Transverse colon (tissue), 4 donors: Measurements from ENCODE around the gene DIS3L2. TPM values are rescaled to one million over a fixed set of nuclear protein-coding genes. Genes with fewer than 3 reads are reported as not detected.

Experiments used
- DNase-seq: peaks from one replicate; pipeline ENCODE4 v3.0.0-alpha.2; 2019
- H3K27ac ChIP-seq, 4 donors: fragments of 200-600 bp; sonication (generic); 2 replicates each; pipeline ENCODE4 v1.5.1; 2016 to 2018; ENCODE audit warnings: inconsistent platforms in 4 of 4
- H3K27me3 ChIP-seq: fragments of 200-600 bp; sonication (generic); 2 replicates; pipeline ENCODE4 v1.5.1; 2017; ENCODE audit warnings: inconsistent platforms
- H3K36me3 ChIP-seq, 4 donors: fragments of 200-600 bp; sonication (generic); 2 replicates each; pipeline ENCODE4 v1.5.1; 2017 to 2019; ENCODE audit warnings: inconsistent platforms in 4 of 4
- H3K4me1 ChIP-seq, 4 donors: fragments of 200-600 bp; sonication (generic); 2 replicates each; pipeline ENCODE4 v1.5.1; 2017 to 2020; ENCODE audit warnings: inconsistent platforms in 4 of 4
- H3K4me3 ChIP-seq, 4 donors: fragments of 200-600 bp; sonication (generic); 1 replicate in 1 of 4; 2 replicates in 3 of 4; pipeline versions ENCODE4 v1.5.1 to v1.6.1; 2017 to 2019; ENCODE audit warnings: inconsistent platforms in 4 of 4
- H3K9me3 ChIP-seq, 2 donors: fragments of 200-600 bp; sonication (generic); 2 replicates each; pipeline ENCODE4 v1.5.1; 2017 to 2019; ENCODE audit warnings: inconsistent platforms in 2 of 2
- EP300 ChIP-seq: sonication (generic); formaldehyde crosslinking; IDR thresholded peaks from one replicate; pipeline ENCODE4 v1.6.1; 2017; ENCODE audit warnings: antibody characterized with exemption, low read depth
- POLR2A ChIP-seq: fragments of 450-650 bp; IDR thresholded peaks from one replicate; pipeline ENCODE4 v1.6.1; 2016; ENCODE audit warnings: antibody characterized with exemption, mild to moderate bottlenecking, moderate library complexity
- POLR2AphosphoS5 ChIP-seq, 3 donors: sonication (generic); formaldehyde crosslinking; IDR thresholded peaks; one replicate each; pipeline ENCODE4 v1.6.1; 2016; ENCODE audit warnings: antibody characterized with exemption in 3 of 3
- WGBS, 2 donors: methylation state at CpG; one replicate each; pipeline ENCODE4 v1.1.5; 2018; ENCODE audit warnings: low coverage in 1 of 2; 5-methylcytosine and 5-hydroxymethylcytosine counted together
- in situ Hi-C, 4 donors: fragments of 200-750 bp; cut with MboI; loops; one replicate each; pipeline versions ENCODE4 v1.15.0 to v1.15.1; 2017; ENCODE audit warnings: low sequenced_read_pairs in 3 of 4, low pct_ligation_motif_present in 1 of 4, low pct_unique_long_range_greater_than_20kb in 1 of 4
- intact Hi-C: fragments of 100-400 bp; cut with DNase I; formaldehyde crosslinking; loops from one replicate; pipeline ENCODE4 v1.15.1; 2023; ENCODE audit warnings: low total_unique reads
- total RNA-seq, 4 donors: library from RNA; depleted of rRNA; stranded (reverse); fragments of >200 nt; gene quantifications; one replicate each; pipeline ENCODE4 v1.1.0, GENCODE V29; 2016
- TF ChIP-seq, protein P1 (sequence below), 5 experiments: fragments of 200-600 bp in 3 of 5; fragments of 450-650 bp in 2 of 5; sonication (generic) in 3 of 5; IDR thresholded peaks; 1 replicate in 2 of 5; 2 replicates in 3 of 5; pipeline ENCODE4 v1.5.1; 2016 to 2017; ENCODE audit warnings: antibody characterized with exemption in 5 of 5, inconsistent platforms in 3 of 5, mild to moderate bottlenecking in 2 of 5, moderate library complexity in 1 of 5

DIS3L2 gene
- total RNA-seq, 4 donors from 2014 or later = 24.7 to 99.9 (median 51.2) TPM

DNA sequence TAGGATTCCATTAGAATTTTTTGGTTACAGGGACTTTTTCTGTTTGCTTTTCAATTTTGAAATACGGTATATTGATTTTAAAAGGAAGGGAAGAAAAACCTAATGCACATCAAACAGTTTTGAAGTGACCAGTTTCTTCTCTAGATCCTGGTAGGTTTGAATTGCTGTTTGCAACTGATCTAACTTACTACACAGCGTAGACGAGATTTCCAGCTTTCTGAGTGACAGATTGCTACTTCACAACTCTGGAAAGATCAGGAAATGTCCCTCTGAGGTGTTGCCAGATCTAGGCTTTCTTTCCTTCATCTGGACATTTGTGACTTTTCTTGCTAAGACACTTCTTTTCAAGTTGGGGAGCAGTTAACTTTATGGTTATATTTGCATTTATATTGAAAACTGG lies 112.2 kb downstream of the DIS3L2 start:
- H3K36me3 ChIP-seq = no peaks in the 10 kb centered on the region
- WGBS, 2 donors = 91 to 93% methylated on average over 3 of the region's 3 CpGs
- in situ Hi-C loops = no loop called here
- H3K27me3 ChIP-seq = no peaks in the 10 kb centered on the region
- H3K27ac ChIP-seq = no peak overlapping the region
- intact Hi-C loops = no loop called here
- H3K9me3 ChIP-seq = no peaks in the 10 kb centered on the region
- no peak overlapping the region for H3K4me3 ChIP-seq
- H3K4me1 ChIP-seq = peaks cover 0 to 3% (median 0%) of the 10 kb centered on the region in 4 donors
- TF ChIP-seq EP300 (no peak), POLR2A (no peak), POLR2AphosphoS5 (IDR thresholded peaks at IDR 0.05) (no peak)
- TF ChIP-seq, protein P1, sequence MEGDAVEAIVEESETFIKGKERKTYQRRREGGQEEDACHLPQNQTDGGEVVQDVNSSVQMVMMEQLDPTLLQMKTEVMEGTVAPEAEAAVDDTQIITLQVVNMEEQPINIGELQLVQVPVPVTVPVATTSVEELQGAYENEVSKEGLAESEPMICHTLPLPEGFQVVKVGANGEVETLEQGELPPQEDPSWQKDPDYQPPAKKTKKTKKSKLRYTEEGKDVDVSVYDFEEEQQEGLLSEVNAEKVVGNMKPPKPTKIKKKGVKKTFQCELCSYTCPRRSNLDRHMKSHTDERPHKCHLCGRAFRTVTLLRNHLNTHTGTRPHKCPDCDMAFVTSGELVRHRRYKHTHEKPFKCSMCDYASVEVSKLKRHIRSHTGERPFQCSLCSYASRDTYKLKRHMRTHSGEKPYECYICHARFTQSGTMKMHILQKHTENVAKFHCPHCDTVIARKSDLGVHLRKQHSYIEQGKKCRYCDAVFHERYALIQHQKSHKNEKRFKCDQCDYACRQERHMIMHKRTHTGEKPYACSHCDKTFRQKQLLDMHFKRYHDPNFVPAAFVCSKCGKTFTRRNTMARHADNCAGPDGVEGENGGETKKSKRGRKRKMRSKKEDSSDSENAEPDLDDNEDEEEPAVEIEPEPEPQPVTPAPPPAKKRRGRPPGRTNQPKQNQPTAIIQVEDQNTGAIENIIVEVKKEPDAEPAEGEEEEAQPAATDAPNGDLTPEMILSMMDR (IDR thresholded peaks at IDR 0.05) = no peak
- no peak for DNase-seq

DNA sequence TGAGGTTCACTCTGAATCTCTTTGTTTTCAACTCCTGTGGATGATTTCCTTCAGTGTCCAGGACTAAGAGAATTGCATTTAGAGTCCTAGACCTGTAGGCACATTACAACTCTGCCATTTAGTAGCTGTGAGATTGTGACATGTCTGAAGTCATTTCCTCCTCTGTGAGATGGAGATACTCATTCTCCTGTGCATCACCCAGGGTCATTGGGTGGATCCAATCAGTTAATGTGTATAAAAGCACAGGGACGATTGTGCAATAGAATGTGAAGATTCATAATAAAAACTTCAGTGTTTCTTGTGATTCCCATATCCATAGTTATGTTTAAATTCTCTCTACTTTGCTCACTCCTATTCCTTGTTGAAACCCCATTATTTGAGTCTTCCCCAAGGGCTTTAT lies 113.6 kb downstream of the DIS3L2 start:
- no peak for TF ChIP-seq POLR2A
- no peak for TF ChIP-seq EP300
- TF ChIP-seq, protein P1 (IDR thresholded peaks at IDR 0.05) = no peak
- no peak for TF ChIP-seq POLR2AphosphoS5 (IDR thresholded peaks at IDR 0.05)
- Histone ChIP-seq H3K4me3 (no peak overlapping the region), H3K4me1 (peaks cover 0 to 1% (median 0%) of the 10 kb centered on the region in 4 donors), H3K36me3 (no peaks in the 10 kb centered on the region), H3K9me3 (no peaks in the 10 kb centered on the region), H3K27me3 (no peaks in the 10 kb centered on the region), H3K27ac (no peak overlapping the region)
- DNase-seq = no peak
- in situ Hi-C loops (no loop called here), intact Hi-C loops (no loop called here)
- 67 to 77% methylated on average over 1 of the region's 1 CpG for WGBS, 2 donors

DNA sequence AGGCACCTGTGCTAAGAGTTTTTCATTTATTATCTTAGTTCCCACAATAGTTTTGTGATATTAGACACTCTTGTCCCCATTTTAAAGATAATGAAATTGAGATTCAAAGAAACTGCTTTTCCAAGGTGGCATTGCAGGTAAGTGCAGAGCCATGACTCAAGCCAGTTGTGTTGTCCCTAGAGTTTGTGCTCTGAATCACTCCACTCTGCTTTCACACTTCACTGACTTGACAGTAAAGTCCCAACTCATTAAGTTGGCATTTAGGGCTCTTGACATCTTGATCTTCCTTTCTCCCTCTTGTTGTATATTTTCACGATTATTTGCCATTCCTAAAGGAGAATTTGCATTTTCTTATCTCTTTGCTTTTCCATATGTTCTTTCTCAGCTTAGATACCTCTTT lies 114.3 kb downstream of the DIS3L2 start:
- no peak for DNase-seq
- Histone ChIP-seq H3K27ac (no peak overlapping the region), H3K36me3 (no peaks in the 10 kb centered on the region), H3K4me3 (no peak overlapping the region), H3K4me1 (no peaks in the 10 kb centered on the region), H3K9me3 (no peaks in the 10 kb centered on the region), H3K27me3 (no peaks in the 10 kb centered on the region)
- intact Hi-C loops (no loop called here), in situ Hi-C loops (no loop called here)
- TF ChIP-seq POLR2A = no peak
- no peak for TF ChIP-seq EP300
- TF ChIP-seq, protein P1 (IDR thresholded peaks at IDR 0.05) = no peak
- no peak for TF ChIP-seq POLR2AphosphoS5 (IDR thresholded peaks at IDR 0.05)
- WGBS, 2 donors = 97 to 100% methylated on average over 1 of the region's 1 CpG

DNA sequence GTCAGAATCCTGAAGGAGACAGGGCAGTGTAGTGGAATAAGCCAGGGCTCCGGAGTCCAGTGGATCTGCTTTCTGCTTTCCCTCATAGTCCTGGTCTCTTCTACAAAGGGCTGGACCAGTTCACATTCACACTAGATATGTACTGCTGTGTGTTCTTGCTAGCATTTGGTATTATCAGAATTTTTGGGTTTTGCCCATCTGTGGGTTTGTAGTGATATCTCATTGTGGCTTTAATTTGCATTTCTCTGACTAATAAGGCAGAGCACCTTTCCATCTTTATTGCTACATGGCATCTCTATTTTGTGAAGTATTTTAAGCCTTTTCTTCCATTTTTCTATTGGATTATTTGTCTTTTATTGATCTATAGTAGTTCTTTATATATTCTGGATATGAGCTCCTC lies 114.8 kb downstream of the DIS3L2 start:
- H3K27me3 ChIP-seq = no peaks in the 10 kb centered on the region
- no peak overlapping the region for H3K4me3 ChIP-seq
- no peak for DNase-seq
- intact Hi-C loops (no loop called here), in situ Hi-C loops (no loop called here)
- WGBS, 2 donors = 88 to 96% methylated on average over 1 of the region's 1 CpG
- no peak overlapping the region for H3K27ac ChIP-seq
- H3K4me1 ChIP-seq = no peaks in the 10 kb centered on the region
- no peaks in the 10 kb centered on the region for H3K9me3 ChIP-seq
- no peaks in the 10 kb centered on the region for H3K36me3 ChIP-seq
- TF ChIP-seq EP300 = no peak
- no peak for TF ChIP-seq POLR2A
- TF ChIP-seq, protein P1 (IDR thresholded peaks at IDR 0.05) = no peak
- no peak for TF ChIP-seq POLR2AphosphoS5 (IDR thresholded peaks at IDR 0.05)
